Fibroblast of mammary gland (primary cell): ENCODE measurements around the gene PTPRF.

Experiments used
- DNase-seq: peaks from one replicate; pipeline ENCODE4 v3.0.0-alpha.2; 2010; ENCODE audit warnings: low read depth
- H3K4me3 ChIP-seq: 2 replicates; pipeline ENCODE4 v1.5.1; 2011; ENCODE audit warnings: low read depth, mild to moderate bottlenecking, low read length, moderate library complexity; ENCODE audit not compliant: control insufficient read depth
- TF ChIP-seq, protein P1 (sequence below): conservative IDR thresholded peaks from 2 replicates; pipeline ENCODE4 v1.5.1; 2011; ENCODE audit warnings: low read depth, low read length, inconsistent platforms; ENCODE audit not compliant: control insufficient read depth, insufficient read depth

Gene PTPRF

DNA sequence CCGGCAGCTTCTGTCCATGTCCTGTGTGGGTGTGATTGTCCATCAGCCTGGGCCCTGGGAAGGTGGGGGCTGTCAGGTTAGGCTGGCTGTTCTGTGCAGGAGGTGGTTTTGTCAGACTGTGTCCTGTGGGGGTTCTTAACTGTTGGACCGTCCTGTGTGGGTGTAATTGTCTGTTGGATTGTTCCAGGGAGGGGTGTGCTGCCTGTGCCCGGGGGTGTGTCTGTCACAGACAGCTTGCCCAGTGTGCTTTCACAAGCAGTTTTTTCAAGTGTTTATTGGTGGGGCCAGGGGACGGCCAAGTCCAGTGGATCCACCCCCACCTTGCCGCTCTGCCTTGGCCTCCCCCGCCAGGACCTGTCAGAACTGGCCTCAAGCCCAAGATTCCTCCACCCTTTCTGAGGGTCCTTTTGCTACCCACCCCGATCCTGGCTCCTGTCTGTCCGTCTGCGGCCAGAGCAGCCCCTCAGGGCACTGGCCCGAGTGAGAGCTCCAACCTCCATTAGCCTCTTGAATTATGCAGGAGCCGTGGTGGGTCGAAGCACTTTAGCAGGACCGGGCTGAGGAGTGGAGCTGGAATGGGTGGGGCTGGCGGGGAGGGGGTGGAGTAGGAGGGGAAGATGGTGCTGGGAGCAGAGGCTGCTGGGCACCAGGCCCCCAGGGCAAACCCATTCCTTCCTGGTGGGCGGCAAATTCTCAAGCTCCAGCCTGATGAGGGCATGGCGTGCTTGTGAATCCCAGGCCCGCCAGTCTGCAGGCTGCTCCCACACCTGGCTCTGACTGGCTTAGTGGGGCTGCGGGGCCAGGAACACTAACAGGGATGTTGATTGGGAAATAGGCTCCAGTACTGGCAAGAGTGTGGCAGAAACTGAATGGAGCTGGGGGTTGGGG, 47.2 kb downstream of the PTPRF start:
- no peak for DNase-seq
- TF ChIP-seq, protein P1, sequence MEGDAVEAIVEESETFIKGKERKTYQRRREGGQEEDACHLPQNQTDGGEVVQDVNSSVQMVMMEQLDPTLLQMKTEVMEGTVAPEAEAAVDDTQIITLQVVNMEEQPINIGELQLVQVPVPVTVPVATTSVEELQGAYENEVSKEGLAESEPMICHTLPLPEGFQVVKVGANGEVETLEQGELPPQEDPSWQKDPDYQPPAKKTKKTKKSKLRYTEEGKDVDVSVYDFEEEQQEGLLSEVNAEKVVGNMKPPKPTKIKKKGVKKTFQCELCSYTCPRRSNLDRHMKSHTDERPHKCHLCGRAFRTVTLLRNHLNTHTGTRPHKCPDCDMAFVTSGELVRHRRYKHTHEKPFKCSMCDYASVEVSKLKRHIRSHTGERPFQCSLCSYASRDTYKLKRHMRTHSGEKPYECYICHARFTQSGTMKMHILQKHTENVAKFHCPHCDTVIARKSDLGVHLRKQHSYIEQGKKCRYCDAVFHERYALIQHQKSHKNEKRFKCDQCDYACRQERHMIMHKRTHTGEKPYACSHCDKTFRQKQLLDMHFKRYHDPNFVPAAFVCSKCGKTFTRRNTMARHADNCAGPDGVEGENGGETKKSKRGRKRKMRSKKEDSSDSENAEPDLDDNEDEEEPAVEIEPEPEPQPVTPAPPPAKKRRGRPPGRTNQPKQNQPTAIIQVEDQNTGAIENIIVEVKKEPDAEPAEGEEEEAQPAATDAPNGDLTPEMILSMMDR = no peak
- H3K4me3 ChIP-seq = no peak overlapping the region

DNA sequence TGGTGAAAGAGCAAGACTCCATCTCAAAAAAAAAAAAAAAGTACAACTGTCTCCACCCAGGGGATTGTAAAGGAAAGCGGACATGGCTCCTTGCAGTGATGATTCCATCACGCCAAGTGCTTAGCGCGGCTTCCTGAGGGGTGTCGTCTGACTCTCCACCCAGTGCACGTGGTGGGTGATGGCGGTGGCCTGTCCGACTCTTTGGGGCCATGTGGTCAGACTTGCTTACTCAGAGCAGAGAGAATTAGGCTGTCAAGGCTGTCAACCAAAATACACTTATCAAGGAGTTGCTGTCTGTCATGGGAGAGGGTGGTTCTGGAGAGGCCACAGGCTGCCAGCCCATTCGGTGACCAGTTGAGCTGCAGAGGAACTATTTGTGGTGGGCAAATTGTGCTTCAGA, 49.4 kb downstream of the PTPRF start:
- no peak overlapping the region for H3K4me3 ChIP-seq
- TF ChIP-seq, protein P1 = no peak
- no peak for DNase-seq

DNA sequence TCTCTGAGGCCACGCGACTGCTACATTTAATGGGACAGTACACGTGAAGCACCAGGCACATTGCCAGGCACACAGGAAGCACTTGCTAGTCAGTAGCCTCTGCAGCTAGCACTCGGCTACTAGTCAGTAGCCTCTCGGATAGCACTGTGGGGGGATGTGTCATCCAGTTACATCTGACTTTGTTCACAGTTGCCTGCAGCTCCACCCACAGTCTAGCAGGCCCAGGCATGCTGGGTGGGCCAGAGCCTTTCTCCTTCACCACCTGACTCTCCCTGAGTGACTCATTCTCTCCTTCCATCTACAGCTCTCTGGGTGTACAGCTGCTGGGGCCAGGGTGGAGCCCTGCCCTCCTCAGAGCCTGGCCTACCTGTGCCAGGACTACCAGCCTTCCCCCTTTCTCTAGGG, 51.5 kb downstream of the PTPRF start:
- DNase-seq = peak; percentile 97
- TF ChIP-seq, protein P1 = no peak
- no peak overlapping the region for H3K4me3 ChIP-seq

DNA sequence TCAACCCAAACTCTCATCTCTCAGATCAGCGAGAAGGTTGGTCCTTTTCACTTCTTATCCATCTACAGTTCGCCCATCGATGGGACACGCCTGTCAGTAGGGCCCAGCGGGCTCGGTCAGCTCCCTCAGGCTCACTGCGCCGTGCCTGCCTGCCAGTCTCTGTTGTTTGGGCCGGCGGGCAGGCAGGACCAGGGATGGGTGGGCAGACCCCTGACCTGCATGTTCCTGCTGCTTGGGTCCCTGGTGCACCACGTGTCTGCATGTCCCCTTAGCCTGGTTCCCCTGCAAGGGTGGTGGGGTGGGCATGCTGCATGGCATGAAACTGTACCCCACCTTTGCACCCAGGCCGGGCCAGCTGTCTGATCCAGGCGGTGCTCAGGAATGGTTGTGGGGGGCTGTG, 52.4 kb downstream of the PTPRF start:
- DNase-seq = no peak
- TF ChIP-seq, protein P1 = no peak
- no peak overlapping the region for H3K4me3 ChIP-seq

DNA sequence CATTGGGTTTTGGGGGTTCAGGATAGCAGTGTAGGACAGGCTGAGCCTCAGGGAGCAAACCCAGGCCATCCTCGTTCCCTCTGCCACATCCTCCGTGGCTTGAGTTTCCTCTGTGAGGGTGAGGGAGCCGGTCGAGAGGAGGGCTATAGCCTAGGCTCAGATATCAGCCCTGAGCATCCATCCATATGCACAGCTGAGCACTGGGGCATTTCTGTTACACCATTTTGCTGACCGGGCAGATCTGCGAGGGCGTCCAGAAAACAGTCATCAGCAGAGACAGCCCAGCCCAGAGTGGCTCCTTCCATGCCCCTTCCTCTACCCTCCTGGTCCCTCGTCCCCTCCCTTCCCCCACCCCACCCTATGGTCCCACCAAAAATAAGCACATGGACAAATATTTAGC, 53.5 kb downstream of the PTPRF start:
- TF ChIP-seq, protein P1 = no peak
- H3K4me3 ChIP-seq = no peak overlapping the region

DNA sequence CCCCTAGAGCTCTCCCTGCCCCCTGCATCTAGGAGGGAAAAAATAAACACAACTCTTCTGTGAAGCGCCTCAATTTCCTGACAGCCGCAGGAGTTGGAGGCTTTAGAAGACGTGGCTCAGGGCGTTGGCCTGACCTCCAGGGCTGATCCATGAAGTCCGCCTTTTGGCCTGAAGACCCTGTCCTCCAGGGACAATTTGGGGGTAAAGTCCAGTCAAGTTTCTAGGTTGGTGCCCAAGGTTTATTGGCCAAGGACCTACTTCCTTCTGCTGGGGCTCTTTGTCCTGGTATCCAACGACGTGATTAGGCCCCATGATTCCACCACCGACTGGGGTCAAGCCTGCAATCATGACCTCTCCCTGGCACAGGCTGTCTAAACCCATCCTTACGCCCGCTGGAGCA, 54.9 kb downstream of the PTPRF start:
- no peak for DNase-seq
- H3K4me3 ChIP-seq = no peak overlapping the region
- TF ChIP-seq, protein P1 = no peak

More for the DNA sequence above, 53.5 kb downstream of the PTPRF start:
- no peak for DNase-seq
